CD4-positive, alpha-beta memory T cell (primary cell): ENCODE measurements around the gene SUGCT. TPM values are rescaled to one million over a fixed set of nuclear protein-coding genes. Genes with fewer than 3 reads are reported as not detected.

ENCODE experiments used
- CTCF ChIA-PET: fragments of 350-600 bp; sonication (Branson Sonifier 250); formaldehyde crosslinking; loops from one replicate; lab custom pipeline; 2021; ENCODE audit warnings: inconsistent platforms; ENCODE audit not compliant: partially characterized antibody; lab: Charles Lee
- POLR2A ChIA-PET: fragments of 350-600 bp; sonication (Branson Sonifier 250); formaldehyde crosslinking; loops from one replicate; lab custom pipeline; 2021; ENCODE audit not compliant: partially characterized antibody; lab: Charles Lee
- DNase-seq, 5 donors: peaks; one replicate each; pipeline versions ENCODE4 v3.0.0 to v3.0.0-alpha.2; 2020 to 2022; ENCODE audit warnings: mixed read lengths in 1 of 5
- H3K27ac ChIP-seq: one replicate; pipeline ENCODE4 v1.7.0; 2013; ENCODE audit warnings: low read depth, low read length
- H3K27me3 ChIP-seq: 2 replicates; pipeline ENCODE4 v1.7.0; 2013; ENCODE audit warnings: mild to moderate bottlenecking, low read length, moderate library complexity; ENCODE audit not compliant: insufficient read depth
- H3K36me3 ChIP-seq: 2 replicates; pipeline ENCODE4 v1.7.0; 2013; ENCODE audit warnings: mild to moderate bottlenecking, low read length, moderate library complexity; ENCODE audit not compliant: insufficient read depth
- H3K4me1 ChIP-seq: 2 replicates; pipeline ENCODE4 v1.7.0; 2013; ENCODE audit warnings: mild to moderate bottlenecking, low read length, moderate library complexity; ENCODE audit not compliant: insufficient read depth
- H3K4me3 ChIP-seq, 2 donors: one replicate each; pipeline ENCODE4 v1.7.0; 2013; ENCODE audit warnings: low read length in 2 of 2, mild to moderate bottlenecking in 1 of 2
- H3K9me3 ChIP-seq, 2 donors: one replicate each; pipeline ENCODE4 v1.7.0; 2013; ENCODE audit warnings: low read length in 2 of 2, control low read depth in 1 of 2; ENCODE audit not compliant: control insufficient read depth in 1 of 2
- H3K27ac Mint-ChIP-seq, 7 donors: one replicate each; pipeline ENCODE4 v1.8.0; 2020 to 2021; ENCODE audit warnings: mixed read lengths in 7 of 7, mild to moderate bottlenecking in 6 of 7, inconsistent platforms in 3 of 7, moderate library complexity in 3 of 7
- H3K27me3 Mint-ChIP-seq, 2 donors: one replicate each; pipeline ENCODE4 v1.8.0; 2020 to 2021; ENCODE audit warnings: mixed read lengths in 2 of 2
- H3K36me3 Mint-ChIP-seq, 2 donors: one replicate each; pipeline ENCODE4 v1.8.0; 2020 to 2021; ENCODE audit warnings: mixed read lengths in 2 of 2, inconsistent platforms in 1 of 2, mild to moderate bottlenecking in 1 of 2
- H3K4me1 Mint-ChIP-seq, 4 donors: one replicate each; pipeline ENCODE4 v1.8.0; 2020 to 2021; ENCODE audit warnings: mixed read lengths in 4 of 4, mild to moderate bottlenecking in 1 of 4
- H3K4me3 Mint-ChIP-seq, 8 donors: one replicate each; pipeline ENCODE4 v1.8.0; 2020 to 2021; ENCODE audit warnings: mixed read lengths in 8 of 8, mild to moderate bottlenecking in 7 of 8, moderate library complexity in 6 of 8, inconsistent platforms in 3 of 8
- H3K9me3 Mint-ChIP-seq, 8 donors: one replicate each; pipeline ENCODE4 v1.8.0; 2020 to 2021; ENCODE audit warnings: mixed read lengths in 8 of 8, mild to moderate bottlenecking in 5 of 8, inconsistent platforms in 3 of 8, moderate library complexity in 1 of 8
- intact Hi-C: fragments of 100-400 bp; cut with micrococcal nuclease; formaldehyde crosslinking; loops from one replicate; pipeline ENCODE4 v1.15.1; 2023
- polyA plus RNA-seq, 2 donors: library from polyadenylated mRNA; unstranded; fragments of 300-500 nt; fragmentation: Illumina TruSeq; gene quantifications; one replicate each; pipeline ENCODE4 v1.2.3, GENCODE V29; 2021
- total RNA-seq, 2 experiments: library from RNA; stranded (reverse); gene quantifications; one replicate each; pipeline ENCODE4 v1.2.3, GENCODE V29; 2021

Gene SUGCT
- total and polyA plus RNA-seq, 4 experiments from 2014 or later, result 0.41 to 4.4 (median 1.2) TPM

DNA sequence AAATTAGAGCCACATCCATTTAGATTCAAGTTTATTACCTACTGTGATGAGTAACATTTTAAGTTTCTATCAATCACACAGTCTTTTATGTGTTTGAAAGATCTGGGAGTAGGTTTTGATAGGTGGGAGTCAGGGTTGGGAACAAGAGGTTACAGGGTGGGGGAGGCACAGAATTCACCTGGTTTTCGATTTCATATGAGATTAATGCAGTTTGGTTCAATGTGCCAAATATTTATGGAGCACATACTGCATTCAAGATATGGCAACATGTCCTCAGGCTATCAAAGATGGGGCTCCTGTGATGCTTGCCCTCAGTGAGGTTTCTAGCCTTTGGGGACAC is 564.1 kb downstream of the SUGCT start:
- H3K4me1 ChIP-seq, result no peaks in the 10 kb centered on the region
- H3K27ac ChIP-seq, result no peak overlapping the region
- Mint-ChIP-seq H3K4me1 (no peaks in the 10 kb centered on the region), H3K27ac (no peak overlapping the region), H3K9me3 (peaks cover 0 to 14% (median 5%) of the 10 kb centered on the region in 8 donors), H3K4me3 (no peak overlapping the region), H3K27me3 (no peaks in the 10 kb centered on the region), H3K36me3 (no peaks in the 10 kb centered on the region)
- DNase-seq, result no peak
- CTCF ChIA-PET, result no interaction called here
- POLR2A ChIA-PET, result no interaction called here
- no peaks in the 10 kb centered on the region for H3K9me3 ChIP-seq
- intact Hi-C loops, result no loop called here
- no peak overlapping the region for H3K4me3 ChIP-seq
- H3K36me3 ChIP-seq, result no peaks in the 10 kb centered on the region
- no peaks in the 10 kb centered on the region for H3K27me3 ChIP-seq

DNA sequence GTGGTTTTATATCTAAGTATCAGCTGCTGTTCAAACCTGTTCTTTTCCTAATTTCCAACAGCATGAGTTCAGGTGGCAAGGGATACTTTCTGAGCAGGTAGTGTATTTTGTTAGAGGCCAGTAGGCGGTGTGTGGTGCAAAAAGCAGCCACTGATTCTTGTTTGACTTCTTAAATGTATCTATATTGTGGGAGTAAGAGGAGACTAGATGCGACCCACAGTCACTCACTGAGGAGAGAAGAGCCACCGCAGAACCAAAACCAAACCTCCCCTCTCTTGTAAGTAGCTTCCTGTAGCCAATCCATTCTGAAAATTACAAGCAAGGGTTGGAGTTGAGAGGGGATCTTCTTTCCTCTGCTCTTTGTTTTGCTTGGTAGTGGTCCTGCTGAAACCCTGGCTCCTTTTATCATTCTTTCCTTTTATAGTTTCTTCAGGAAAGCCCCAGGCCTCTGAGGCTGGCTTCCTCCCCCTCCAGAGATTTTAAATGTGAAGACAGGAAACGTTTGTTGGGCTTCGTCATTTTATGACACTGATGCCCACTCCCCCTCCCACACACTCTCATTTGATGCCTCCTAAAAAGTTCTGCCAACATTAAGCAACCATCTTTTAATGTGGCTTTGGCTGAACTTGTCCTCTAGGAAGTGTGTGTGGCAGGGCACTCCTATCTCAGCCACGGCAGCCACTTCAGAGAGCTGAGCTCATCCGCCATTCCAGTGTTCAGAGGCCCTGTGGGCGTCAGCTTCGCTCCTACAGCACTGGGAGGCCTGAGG is 566.0 kb downstream of the SUGCT start:
- ChIA-PET CTCF (no interaction called here), POLR2A (no interaction called here)
- Histone ChIP-seq H3K4me1 (no peaks in the 10 kb centered on the region), H3K27me3 (no peaks in the 10 kb centered on the region), H3K36me3 (no peaks in the 10 kb centered on the region), H3K9me3 (no peaks in the 10 kb centered on the region), H3K27ac (no peak overlapping the region), H3K4me3 (no peak overlapping the region)
- H3K27ac Mint-ChIP-seq, result no peak overlapping the region
- H3K4me1 Mint-ChIP-seq, result no peaks in the 10 kb centered on the region
- H3K27me3 Mint-ChIP-seq, result no peaks in the 10 kb centered on the region
- H3K36me3 Mint-ChIP-seq, result no peaks in the 10 kb centered on the region
- H3K4me3 Mint-ChIP-seq, result no peak overlapping the region
- intact Hi-C loops, result no loop called here
- DNase-seq, result no peak
- H3K9me3 Mint-ChIP-seq, result peaks cover 0 to 13% (median 6%) of the 10 kb centered on the region in 8 donors

DNA sequence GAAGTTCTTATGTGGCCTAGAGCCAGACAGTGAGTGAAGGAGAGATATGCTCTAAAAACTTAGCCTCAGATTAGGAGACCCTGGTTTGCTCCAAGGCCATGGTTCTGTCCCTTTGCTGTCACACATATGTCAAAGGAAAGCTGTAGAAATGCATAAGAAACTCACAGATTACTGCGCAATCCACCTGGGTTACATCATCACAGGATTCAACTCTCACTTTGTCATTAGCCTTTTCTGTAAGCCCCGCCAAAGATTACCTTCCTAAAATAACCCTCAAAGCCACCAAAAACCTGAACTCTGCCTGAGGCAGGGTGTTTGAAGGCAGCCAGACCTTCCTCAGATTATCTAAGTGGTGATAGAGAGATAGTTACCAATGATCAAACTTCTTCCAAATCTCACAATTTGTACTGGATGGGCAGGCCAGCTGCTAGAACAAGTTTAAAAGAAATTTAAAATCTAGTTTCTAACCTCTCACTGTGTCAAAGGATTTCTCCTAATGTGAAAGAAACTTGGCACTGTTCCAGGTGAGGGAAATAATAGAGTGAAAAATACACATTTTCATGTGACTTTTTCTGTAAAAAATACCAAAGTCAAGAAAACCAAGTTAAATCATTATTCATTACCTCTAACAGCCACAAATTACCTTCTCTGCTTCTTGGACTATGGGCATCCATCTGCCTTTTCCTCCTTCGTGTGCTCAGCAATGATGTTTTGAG is 567.2 kb downstream of the SUGCT start:
- no peak for DNase-seq
- Mint-ChIP-seq H3K4me3 (no peak overlapping the region), H3K27ac (no peak overlapping the region), H3K27me3 (no peaks in the 10 kb centered on the region), H3K4me1 (no peaks in the 10 kb centered on the region), H3K36me3 (no peaks in the 10 kb centered on the region), H3K9me3 (peaks cover 0 to 16% (median 7%) of the 10 kb centered on the region in 8 donors)
- Histone ChIP-seq H3K4me3 (no peak overlapping the region), H3K36me3 (no peaks in the 10 kb centered on the region), H3K9me3 (no peaks in the 10 kb centered on the region), H3K27me3 (no peaks in the 10 kb centered on the region), H3K27ac (no peak overlapping the region), H3K4me1 (no peaks in the 10 kb centered on the region)
- ChIA-PET POLR2A (no interaction called here), CTCF (no interaction called here)
- intact Hi-C loops, result no loop called here

DNA sequence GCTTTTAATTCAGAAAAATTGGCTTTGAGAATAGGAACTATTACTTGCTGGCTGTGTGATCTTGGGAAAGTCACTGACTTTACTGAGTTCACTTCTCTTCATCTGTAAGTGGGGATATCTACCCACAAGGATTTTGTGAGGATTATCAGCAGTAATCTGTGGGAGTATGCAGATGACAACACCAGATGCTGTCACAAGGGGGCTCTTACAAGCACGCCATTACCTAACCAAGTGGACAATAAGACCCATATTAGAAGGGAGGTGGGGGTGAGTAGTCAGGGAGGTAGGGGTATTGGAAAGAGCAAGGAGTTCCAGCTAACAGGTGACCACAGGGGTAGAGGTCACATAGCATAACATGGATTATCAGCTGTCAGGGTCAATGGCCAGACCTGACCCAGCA is 569.4 kb downstream of the SUGCT start:
- CTCF ChIA-PET, result no interaction called here

DNA sequence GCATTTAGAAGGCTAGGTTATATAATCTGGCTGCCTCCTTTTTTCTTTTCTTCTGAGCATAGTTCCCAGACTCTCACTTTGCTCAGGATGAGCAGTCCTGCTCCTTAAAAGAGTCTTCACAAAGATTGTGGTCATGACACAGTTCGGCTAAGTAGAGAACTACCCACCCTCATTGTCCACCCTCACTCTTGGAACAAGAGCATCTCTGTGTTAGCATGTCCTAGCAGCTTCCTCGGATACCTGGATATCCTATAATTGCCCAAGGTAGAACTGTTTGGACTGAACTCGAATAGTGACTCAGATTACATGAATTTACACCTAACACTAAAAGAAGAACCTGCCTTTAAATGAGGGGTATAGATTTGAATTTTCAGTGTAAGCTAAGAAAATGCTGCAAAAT is 572.0 kb downstream of the SUGCT start:
- ChIA-PET CTCF (no interaction called here), POLR2A (no interaction called here)
- no peaks in the 10 kb centered on the region for H3K4me1 ChIP-seq
- Mint-ChIP-seq H3K27ac (no peak overlapping the region), H3K9me3 (peaks cover 0 to 14% (median 6%) of the 10 kb centered on the region in 8 donors), H3K4me3 (no peak overlapping the region), H3K36me3 (no peaks in the 10 kb centered on the region), H3K27me3 (no peaks in the 10 kb centered on the region), H3K4me1 (no peaks in the 10 kb centered on the region)
- H3K36me3 ChIP-seq, result no peaks in the 10 kb centered on the region
- H3K27me3 ChIP-seq, result no peaks in the 10 kb centered on the region
- no peaks in the 10 kb centered on the region for H3K9me3 ChIP-seq
- no peak overlapping the region for H3K4me3 ChIP-seq
- intact Hi-C loops, result no loop called here
- no peak for DNase-seq
- no peak overlapping the region for H3K27ac ChIP-seq

More for the DNA sequence above, 569.4 kb downstream of the SUGCT start:
- DNase-seq, result no peak
- Mint-ChIP-seq H3K4me3 (no peak overlapping the region), H3K9me3 (peaks cover 0 to 13% (median 6%) of the 10 kb centered on the region in 8 donors), H3K36me3 (no peaks in the 10 kb centered on the region), H3K27me3 (no peaks in the 10 kb centered on the region), H3K27ac (no peak overlapping the region), H3K4me1 (no peaks in the 10 kb centered on the region)
- Histone ChIP-seq H3K4me1 (no peaks in the 10 kb centered on the region), H3K4me3 (no peak overlapping the region), H3K36me3 (no peaks in the 10 kb centered on the region), H3K27ac (no peak overlapping the region), H3K9me3 (no peaks in the 10 kb centered on the region), H3K27me3 (no peaks in the 10 kb centered on the region)
- POLR2A ChIA-PET, result no interaction called here
- intact Hi-C loops, result no loop called here

DNA sequence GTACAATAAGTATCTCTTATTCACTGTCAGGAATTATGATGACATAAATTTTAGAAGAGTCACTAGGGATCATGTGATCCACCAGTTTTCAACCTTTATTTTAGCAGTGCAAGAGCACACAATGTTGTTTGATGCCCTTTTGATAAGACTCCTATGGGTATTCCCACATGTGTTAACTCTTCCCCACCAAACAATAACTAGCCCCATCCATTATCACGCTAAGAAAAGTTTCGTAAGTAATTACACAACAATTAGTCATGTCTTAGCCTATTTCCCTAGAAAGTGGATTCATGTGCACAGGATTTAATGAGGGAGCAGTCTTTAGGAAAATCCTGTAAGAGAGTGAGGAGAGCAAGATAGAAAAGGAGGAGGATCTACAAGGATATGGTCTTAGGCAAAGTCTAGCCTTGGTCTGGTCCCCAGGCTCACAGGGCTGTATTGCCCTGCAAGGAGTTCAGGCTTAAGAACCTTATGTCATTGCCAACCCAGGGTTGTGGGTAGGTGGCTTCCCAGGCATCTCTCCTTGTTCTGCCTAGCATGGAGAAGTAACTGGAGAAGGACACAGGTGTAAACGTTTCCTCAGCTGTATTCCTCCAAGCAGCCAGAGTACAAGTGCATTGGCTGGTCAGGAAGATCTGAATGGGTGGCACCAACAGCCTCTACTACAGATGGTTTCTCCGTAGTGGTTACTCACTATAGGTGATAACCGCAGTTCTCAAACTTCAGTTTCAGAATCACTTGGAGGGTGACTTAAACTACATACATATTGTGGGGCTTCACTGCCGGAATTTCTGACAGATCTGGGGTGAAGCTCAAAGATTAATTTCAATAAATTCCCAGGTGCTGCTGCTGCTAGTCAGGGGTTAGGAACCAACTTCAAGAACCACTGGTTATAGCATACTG is 574.5 kb downstream of the SUGCT start:
- Histone ChIP-seq H3K36me3 (no peaks in the 10 kb centered on the region), H3K27me3 (no peaks in the 10 kb centered on the region), H3K4me3 (no peak overlapping the region), H3K9me3 (no peaks in the 10 kb centered on the region), H3K4me1 (no peaks in the 10 kb centered on the region), H3K27ac (no peak overlapping the region)
- Mint-ChIP-seq H3K27ac (no peak overlapping the region), H3K4me3 (no peak overlapping the region), H3K36me3 (no peaks in the 10 kb centered on the region), H3K4me1 (no peaks in the 10 kb centered on the region), H3K27me3 (no peaks in the 10 kb centered on the region), H3K9me3 (peaks cover 0 to 11% (median 4%) of the 10 kb centered on the region in 8 donors)
- intact Hi-C loops, result no loop called here
- ChIA-PET CTCF (no interaction called here), POLR2A (no interaction called here)
- no peak for DNase-seq

DNA sequence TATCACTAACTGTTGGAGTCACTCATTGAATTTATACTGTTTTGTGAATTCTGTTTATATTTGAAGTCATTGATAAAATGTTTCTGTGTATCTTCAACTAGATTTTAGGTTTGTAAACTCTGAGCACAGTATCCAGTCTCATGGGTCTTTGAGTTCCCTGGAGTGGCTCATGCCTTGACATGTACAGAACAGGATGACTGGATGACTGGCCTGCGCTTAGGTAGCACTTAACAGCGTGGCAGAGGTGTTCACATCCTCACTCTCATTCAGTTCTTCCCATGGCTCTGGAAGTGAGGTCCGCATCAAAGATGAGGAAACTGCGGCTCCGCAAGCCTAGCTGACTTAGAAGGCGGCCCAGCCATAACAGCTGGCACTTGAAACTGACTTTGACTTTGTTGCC is 576.9 kb downstream of the SUGCT start:
- Histone ChIP-seq H3K36me3 (no peaks in the 10 kb centered on the region), H3K4me3 (no peak overlapping the region), H3K27ac (no peak overlapping the region), H3K9me3 (no peaks in the 10 kb centered on the region), H3K4me1 (no peaks in the 10 kb centered on the region), H3K27me3 (no peaks in the 10 kb centered on the region)
- ChIA-PET POLR2A (no interaction called here), CTCF (no interaction called here)
- peaks cover 0 to 14% (median 7%) of the 10 kb centered on the region in 8 donors for H3K9me3 Mint-ChIP-seq
- H3K36me3 Mint-ChIP-seq, result no peaks in the 10 kb centered on the region
- H3K27me3 Mint-ChIP-seq, result no peaks in the 10 kb centered on the region
- DNase-seq, result no peak
- no peaks in the 10 kb centered on the region for H3K4me1 Mint-ChIP-seq
- H3K4me3 Mint-ChIP-seq, result no peak overlapping the region
- intact Hi-C loops, result no loop called here
- H3K27ac Mint-ChIP-seq, result no peak overlapping the region
